GM18873 (cell line): ENCODE data around the gene ACSL5.
A peak's percentile ranks its signal among the peaks of the same experiment; 100 is the strongest.
"Not testable (repeated sequence)": the region's sequence is repeated elsewhere in the genome, so short reads cannot be mapped to it uniquely, and the experiment has no call there.

Experiments used
- ATAC-seq: cut with Tn5 transposase; IDR thresholded peaks from one replicate; pipeline ENCODE4 v1.9.1; 2021; ENCODE audit warnings: mild to moderate bottlenecking, moderate library complexity, moderate number of reproducible peaks; ENCODE audit not compliant: unreplicated experiment, low FRiP score

ACSL5 gene

DNA sequence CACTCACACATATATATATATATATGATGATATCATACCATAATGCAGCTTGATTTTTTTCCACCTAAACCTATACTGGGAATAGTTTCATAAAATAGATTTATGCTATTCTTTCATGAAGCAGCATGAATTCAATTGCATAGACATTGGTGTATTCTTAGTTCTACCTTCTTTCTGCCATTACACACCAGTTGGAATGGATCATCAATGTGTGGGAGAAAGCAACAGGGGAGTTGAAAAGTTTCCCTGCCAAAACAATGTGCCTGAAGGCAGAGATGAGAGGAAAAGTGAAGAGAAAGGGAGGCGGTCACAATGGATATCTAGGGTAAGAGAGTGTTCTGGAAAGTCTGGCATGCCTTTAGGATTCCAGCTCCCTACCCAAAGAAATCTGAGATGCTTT lies 25.2 kb upstream of the ACSL5 start:
- ATAC-seq = no peak

DNA sequence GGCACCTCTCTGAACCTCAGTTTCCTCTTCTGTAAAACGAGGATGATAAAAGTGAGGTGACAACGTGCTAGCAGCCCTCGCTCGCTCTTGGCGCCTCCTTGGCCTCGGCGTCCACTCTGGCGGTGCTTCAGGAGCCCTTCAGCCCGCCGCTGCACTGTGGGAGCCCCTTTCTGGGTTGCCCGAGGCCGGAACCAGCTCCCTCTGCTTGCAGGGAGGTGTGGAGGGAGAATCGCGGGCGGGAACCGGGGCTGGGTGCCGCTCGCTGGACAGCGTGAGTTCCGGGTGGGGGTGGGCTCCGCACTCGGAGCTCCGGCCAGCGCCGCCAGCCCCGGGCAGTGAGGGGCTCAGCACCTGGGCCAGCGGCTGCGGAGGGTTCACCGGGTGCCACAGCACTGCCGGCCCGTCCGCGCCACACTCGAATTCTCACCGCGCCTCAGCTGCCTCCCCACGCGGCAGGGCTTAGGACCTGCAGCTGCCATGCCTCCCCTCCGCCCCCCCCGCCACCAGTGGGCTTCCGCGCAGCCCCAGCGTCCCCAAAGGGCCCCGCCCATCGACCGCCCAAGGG lies 24.3 kb upstream of the ACSL5 start:
- ATAC-seq = no peak

DNA sequence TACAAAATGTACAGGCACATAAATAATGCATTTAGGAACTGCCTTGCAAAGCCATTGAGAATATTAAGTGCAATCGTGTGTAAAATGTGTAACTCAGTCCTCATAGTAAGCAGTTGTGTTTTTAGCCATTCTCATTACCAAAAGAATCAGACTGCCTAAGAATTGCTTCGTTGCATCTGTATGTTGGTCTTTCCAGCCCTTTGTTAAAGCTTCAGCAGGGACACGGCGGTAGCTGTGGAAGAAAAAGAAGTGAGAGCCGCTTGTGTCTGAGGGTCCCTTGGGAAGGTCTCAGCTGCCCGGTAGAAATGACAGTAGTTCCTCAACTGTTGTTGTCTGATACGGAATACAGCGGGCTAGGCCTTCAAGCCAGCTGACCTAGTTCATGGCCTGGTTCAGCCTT lies 22.8 kb upstream of the ACSL5 start:
- ATAC-seq = no peak

DNA sequence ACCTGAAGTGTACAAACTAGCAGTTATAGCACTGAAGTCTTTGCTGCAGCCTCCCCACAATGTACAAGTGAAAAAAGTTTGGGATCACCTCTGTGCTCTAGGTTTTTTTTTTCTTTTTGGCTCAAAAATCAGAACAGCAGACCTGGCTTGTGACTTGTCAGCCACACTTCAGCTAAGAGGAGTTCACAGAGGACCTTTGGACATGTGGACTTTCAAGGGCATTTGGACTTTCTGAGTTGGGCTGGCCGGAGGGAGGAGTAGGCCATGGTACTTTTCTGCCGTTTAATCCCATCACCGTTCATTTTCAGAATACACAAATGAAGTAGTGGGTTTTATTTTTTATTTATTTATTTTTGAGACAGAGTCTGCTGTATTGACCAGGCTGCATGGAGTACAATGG lies 21.9 kb upstream of the ACSL5 start:
- ATAC-seq = no peak

DNA sequence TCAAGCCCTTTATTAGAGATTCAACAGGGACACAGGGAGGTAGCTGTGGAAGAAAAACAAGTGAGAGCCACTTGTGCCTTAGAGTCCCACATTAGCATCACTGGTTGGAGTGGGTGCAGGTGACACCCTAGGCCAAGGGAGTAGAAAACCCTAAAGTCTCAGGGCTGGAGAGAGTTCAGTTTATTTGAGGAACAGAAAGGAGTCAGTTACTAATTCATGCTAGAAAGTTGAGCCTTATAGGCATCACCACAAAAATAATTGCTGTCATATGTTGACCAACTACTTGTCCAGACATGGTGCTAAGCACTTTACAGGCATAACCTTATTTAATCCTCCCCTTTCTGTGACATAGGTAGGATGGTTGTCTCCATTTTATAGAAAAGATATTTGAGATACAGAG lies 20.9 kb upstream of the ACSL5 start:
- ATAC-seq = no peak

DNA sequence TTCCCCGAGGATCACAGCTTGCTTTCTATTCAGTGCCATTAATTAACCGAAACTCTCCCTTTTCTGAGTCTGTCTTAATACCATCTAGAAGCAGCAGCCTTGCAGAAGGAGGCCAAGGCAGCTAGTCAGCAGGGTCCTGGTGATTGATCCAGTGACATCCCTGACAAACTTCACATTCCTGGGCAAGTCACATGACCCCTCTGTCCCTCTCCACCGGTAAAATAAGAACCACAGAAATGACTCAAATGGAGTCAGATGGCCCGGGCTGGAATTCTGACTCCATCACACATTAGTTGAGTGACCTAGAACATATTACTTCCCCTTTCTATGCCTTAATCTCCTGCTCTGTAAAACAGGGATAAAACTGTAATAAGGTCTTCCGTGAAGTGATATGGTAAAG lies 17.2 kb upstream of the ACSL5 start:
- ATAC-seq = no peak

DNA sequence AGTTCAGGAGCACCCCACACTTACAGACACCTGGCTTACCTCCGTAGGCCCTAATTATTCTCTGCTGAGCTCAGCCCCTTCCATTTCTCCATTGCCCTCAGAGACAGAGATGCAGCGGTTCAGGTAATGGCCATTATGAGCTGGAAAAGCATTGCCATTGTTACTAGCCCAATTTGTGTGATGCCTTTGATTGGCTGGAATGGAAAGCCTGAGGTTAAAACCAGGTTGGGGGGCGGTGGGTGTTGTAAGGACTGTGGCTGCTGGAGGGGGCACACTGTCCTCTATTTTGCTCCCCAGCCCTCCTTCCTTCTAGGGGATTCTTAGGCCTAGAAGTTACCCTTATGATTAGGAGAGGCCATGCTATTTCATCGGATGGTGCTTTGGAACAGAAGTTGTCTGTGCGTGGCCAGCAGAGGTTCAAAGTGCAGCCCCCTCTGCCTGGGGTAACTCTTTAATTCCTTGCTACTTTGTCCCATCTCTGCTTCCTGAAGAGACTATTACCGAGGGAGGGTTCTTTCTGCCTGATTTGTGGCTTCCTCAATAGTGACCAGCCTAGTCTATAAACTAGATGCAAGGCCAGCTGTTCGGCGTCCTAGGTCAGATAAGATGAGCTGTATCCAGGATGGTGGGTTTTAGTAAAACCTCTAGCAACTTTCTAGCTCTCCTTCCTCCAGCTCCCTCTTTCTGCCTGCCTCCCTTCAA lies 14.2 kb upstream of the ACSL5 start:
- ATAC-seq = no peak

DNA sequence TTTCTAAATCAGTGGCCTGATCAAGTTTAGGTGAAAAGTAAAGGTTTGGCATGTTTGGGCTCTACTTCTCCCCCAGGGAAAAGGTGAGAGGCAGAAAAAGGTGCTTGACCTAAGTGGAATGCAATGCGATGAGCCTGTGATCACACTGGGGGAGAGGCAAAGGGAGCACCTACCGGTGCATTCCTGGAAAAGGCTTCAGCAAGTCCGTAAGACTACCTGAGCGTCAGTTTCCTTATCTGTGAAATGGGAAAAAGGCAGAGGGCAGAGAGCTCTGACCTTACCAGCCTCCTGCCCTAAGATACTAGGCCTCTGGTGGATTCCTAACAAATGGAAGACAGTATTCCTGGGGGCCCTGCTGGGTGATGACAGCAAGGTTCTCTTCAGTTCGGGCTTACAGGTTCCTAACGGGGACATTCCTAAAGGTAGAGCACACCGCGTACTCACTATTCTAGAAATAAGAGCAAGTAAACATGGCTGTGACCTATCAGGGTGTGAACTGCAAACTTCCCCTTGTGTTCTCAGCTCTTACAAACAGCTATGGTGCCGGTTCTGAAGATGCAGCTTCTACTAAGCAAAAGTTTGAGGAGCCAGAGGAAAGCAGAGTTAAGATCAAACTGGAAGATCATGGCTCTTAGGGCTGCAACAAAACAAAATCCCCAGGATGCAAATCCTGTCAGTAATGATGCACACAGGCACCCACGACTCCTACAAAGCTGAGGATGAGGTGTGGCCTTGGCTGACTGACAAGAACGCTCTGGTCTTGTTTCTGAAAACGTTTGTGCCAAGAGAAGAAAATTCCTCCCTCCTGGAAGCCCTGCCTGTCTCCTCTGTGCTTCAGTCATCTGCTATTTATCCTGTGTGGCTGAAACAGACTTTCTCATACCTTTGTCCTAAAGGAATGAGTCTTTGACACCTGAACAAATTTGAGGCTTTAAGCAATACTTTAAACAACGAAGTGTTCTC lies 13.3 kb upstream of the ACSL5 start:
- no peak for ATAC-seq

DNA sequence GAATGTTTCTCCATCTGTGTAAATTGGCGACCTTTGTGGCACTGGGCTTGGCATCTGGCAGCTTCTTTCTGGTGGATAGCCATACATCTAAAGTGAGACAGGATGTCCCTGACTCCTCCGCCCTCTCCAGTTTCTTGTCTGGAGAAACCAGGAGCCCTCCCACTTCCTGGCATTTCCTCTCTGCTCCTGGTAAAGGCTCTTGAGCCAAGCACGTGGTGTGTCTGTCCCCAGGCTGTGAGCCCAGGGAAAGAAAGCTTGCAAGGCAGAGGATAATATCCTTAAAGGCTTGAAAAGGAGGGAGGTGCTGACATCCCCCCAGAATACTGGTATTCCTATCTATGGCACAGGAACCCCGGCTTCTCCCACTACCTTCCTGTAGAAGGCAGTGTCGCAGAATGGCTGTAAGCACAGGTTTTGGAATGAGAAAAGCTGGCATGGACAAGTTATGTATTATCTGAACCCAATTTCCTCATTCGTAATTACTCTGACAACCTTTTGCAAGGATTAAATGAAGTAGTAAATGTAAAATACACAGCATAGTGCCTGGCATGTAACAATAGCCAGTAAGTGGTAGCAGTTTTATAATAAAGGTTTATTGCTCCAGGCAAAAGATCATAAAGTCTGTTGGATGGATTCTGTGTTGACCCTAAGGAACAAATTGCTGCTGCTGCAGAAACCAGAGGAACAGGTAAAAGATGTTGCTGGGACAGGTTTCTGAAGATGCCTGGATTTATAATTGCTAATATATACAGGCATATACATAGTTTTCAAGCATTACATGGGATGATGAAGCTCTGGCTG lies 11.8 kb upstream of the ACSL5 start:
- ATAC-seq = no peak

DNA sequence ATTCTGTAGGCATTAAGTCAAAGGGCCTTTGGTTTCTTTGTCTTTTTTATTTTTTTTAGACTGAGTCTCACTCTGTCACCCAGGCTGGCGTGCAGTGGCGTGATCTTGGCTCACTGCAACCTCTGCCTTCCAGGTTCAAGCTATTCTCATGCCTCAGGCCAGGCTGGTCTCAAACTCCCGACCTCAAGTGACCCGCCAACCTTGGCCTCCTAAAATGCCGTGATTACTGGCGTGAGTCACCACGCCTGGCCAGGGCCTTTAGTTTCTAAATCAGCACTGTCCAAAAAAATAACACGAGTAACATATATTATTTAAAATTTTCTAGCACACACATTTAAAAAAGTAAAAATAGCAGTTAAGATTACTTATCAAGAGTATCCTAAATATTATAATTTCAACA lies 11.1 kb upstream of the ACSL5 start:
- no peak for ATAC-seq

DNA sequence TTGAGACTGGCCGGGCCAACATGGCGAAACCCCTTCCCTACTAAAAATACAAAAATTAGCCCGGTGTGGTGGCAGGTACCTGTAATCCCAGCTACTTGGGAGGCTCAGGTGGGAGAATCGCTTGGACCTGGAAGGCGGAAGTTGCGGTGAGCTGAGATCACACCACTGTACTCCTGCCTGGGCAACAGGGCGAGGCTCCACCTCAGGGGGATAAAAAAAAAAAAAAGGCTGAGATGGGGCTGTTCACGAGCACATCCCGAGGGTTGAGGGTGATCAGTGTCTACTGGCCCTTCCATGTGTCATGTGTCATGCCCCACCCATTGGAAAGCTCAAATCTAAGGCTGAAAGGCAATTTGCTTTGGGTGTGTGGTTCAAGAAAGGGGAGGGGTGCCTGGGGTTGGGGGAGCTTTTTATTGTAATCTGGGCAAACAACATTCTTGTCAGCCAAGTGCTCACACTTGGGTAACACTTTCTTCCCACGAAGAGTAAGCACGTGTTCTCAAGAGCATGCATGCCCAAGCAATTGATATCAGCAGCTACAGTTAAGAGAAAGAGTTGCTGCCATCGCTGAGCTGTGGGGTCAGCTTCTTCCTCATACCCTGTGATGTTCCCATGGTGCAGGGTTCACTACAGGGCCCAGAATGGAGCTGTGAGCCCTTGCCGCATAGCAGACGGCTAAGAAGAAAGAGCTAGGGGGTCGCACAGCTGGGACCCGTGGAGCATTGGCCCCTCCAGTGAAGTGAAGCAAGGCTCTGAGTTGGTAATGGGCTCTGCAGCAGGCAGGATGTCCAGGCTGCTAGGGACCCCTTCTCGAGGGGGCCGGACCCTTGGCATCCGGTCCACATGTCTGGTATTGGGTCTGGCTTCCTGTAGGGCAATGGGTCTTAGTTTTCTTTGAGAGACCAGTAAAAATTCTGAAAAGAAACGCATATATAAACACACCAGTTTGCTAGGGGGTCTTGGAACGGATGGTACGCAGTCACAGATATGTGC lies 9.9 kb upstream of the ACSL5 start:
- no peak for ATAC-seq

DNA sequence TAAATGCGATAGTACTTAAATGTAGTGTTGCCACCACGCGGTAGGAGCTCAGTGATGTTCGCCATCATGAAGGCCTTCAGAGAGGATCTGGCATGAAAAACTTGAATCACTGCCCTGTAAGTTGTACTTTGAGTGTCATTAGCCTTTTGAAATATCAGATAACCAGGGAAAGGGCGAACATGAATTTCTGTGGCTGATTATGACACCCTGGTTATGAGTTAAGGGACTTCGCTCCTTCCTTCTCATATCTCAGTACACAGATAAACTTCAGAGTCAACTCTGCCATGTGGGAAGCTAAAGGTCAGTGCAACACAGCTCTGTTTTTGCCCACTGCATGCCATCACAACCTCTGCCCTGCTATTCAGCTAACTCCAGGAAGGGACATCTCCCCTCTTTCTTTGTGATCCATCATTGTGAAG lies 8.9 kb upstream of the ACSL5 start:
- ATAC-seq = no peak

DNA sequence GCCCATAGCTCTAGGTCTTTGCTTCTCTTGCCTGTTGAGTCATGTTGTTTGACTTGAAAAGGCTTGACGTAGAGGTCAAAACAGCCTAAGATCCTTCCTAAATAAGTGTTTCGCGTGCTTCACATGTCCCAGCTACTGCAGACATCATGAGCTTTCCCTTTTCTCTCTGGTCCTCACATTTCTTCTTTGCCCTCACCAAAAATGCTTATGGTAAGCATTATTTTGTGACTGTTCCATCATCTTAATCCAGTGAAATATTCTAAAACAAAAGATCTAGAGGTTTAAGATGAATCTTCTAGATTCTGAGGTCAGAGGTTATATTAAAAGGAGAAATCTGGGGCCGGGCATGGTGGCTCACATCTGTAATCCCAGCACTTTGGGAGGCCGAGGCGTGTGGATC lies 8.5 kb upstream of the ACSL5 start:
- no peak for ATAC-seq

DNA sequence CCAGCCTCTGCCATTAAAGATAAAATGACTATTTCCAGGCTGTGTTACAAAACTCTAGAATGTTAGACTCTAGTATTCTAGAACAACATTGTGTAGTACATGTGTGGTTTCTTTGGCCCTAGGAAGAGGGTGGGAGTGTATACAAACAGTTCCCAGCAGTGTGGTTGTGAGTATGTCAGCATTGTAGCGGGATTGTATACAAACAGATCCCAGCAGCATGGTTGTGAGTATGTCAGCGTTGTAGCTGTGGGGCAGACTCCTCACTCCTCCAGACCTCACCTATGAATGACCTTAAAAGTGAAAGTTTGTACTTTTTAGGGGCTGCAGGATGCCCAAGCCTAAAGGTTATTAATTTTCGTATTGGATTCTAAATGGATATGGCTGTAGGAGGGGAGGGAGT lies 6.9 kb upstream of the ACSL5 start:
- no peak for ATAC-seq

DNA sequence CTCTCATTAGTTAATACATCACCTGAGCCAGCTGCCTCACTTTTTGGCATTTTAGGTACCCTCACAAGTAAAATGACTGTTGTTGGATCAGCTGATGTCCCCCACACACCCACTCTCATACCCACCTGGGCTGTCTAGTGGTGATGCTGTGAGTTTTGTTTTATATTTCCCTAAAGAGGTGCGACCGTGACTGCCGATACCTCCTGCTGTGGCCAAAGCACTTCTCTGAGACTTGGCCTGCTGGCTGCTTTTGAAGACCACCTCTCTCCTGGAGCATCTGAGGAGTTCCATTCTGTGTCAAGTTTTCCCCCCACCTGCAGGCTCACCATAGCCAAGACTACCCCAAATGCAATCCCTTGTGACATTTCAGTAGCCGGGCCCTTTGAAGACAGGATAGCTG lies 6.4 kb upstream of the ACSL5 start:
- no peak for ATAC-seq

DNA sequence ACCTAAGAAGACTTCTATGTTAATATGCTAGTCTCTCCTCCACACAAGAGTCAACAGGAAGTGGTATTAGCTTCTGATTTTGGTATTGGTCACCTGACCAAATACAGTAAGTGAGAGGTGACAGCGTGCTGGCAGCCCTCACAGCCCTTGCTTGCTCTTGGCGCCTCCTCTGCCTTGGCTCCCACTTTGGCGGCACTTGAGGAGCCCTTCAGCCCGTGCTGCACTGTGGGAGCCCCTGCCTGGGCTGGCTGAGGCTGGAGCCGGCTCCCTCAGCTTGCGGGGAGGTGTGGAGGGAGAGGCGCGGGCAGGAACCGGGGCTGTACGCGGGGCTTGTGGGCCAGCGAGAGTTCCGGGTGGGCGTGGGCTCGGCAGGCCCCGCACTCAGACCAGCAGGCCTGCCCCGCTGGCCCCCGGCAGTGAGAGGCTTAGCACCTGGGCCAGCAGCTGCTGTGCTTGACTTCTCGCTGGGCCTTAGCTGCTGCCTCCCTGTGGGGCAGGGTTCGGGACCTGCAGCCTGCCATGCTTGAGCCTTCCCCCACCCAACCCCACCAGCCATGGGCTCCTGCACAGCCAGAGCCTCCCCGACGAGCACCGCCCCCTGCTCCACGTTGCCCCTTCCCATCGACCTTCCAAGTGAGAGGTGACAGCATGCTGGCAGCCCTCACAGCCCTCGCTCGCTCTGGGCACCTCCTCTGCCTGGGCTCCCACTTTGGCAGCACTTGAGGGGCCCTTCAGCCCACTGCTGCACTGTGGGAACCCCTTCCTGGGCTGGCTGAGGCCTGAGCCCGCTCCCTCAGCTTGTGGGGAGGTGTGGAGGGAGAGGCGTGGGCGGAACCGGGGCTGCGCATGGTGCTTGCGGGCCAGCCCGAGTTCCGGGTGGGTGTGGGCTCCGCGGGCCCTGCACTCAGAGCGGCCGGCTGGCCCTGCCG lies 4.2 kb upstream of the ACSL5 start:
- peak; percentile 97 for ATAC-seq

DNA sequence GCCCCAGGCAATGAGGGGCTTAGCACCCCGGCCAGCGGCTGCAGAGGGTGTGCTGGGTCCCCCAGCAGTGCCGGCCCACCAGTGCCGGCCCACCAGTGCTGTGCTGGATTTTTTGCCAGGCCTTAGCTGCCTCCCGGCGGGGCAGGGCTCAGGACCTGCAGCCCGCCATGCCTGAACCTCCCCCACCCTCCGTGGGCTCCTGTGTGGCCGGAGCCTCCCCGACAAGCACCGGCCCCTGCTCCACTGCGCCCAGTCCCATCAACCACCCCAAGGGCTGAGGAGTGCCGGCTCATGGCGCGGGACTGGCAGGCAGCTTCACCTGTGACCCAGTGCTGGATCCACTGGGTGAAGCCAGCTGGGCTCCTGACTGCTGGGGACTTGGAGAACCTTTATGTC lies 3.5 kb upstream of the ACSL5 start:
- ATAC-seq = no peak

DNA sequence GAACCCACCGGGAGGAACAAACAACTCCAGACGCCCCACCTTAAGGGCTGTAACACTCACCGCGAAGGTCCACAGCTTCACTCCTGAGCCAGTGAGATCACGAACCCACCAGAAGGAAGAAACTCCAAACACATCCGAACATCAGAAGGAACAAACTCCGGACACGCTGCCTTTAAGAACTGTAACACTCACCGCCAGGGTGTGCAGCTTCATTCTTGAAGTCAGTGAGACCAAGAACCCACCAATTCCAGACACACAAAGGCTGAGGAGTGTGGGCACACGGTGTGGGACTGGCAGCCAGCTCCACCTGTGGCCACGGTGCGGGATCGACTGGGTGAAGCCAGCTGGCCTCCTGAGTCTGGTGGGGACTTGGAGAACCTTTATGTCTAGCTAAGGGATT lies 2.6 kb upstream of the ACSL5 start:
- not testable (repeated sequence) for ATAC-seq
